Activated naive CD8-positive, alpha-beta T cell treated with anti-CD3 and anti-CD28 coated beads for 36 hours (primary cell): Measurements from ENCODE around the gene ZNF282. TPM values are rescaled to one million over a fixed set of nuclear protein-coding genes. Genes with fewer than 3 reads are reported as not detected.

Experiments used
- DNase-seq: peaks from one replicate; pipeline ENCODE4 v3.0.0; 2021
- H3K27ac Mint-ChIP-seq: one replicate; pipeline ENCODE4 v1.8.0; 2022; ENCODE audit warnings: mild to moderate bottlenecking, moderate library complexity, mixed read lengths
- H3K27me3 Mint-ChIP-seq: one replicate; pipeline ENCODE4 v1.8.0; 2022; ENCODE audit warnings: mild to moderate bottlenecking, mixed read lengths
- H3K36me3 Mint-ChIP-seq: one replicate; pipeline ENCODE4 v1.8.0; 2021; ENCODE audit warnings: mild to moderate bottlenecking, mixed read lengths
- H3K4me1 Mint-ChIP-seq: one replicate; pipeline ENCODE4 v1.8.0; 2021; ENCODE audit warnings: mixed read lengths
- H3K4me3 Mint-ChIP-seq: one replicate; pipeline ENCODE4 v1.8.0; 2022; ENCODE audit warnings: mild to moderate bottlenecking, moderate library complexity, mixed read lengths
- H3K9me3 Mint-ChIP-seq: one replicate; pipeline ENCODE4 v1.8.0; 2022; ENCODE audit warnings: mixed read lengths
- total RNA-seq, 2 experiments: library from RNA; stranded (reverse); gene quantifications; one replicate each; pipeline ENCODE4 v1.2.3, GENCODE V29; 2021

Gene ZNF282
- total RNA-seq, 2 experiments from 2014 or later: 30.7 to 30.8 TPM

DNA sequence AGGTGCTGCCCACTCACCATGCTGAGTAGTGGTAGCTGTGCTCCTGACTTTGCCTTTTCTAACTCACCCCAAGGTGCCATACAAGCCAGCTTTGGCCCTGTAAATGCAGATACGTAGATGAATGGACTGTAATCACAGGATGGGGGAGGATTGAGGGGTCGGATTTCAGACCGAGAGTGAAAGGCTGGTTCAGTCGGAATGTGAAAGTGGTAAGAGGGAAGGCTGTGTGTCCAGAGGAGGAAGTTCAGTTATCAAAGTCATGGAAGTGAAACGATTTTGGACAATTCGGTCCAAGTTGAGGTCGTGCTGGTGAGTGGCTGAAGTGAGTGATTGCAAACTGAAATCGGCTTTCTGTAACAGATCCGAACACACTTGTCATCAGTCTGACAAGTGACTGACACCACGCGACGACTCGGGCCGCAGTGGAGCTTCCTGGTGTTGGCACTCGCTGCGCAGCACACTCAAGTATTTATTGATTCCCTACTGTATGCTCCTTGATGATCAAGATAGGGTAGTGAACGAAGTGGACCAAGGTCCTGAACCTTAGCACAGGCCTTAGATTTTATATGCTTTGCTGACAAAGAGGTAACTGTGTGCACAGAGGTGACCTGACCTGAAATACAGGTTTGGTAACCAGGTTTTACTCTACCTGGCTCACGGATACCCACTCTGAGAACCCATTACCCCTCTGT, 10.5 kb downstream of the ZNF282 start:
- no peak overlapping the region for H3K4me3 Mint-ChIP-seq
- H3K4me1 Mint-ChIP-seq: peaks cover 4% of the 10 kb centered on the region
- no peaks in the 10 kb centered on the region for H3K27me3 Mint-ChIP-seq
- H3K9me3 Mint-ChIP-seq: no peaks in the 10 kb centered on the region
- H3K27ac Mint-ChIP-seq: no peak overlapping the region
- H3K36me3 Mint-ChIP-seq: peaks cover 38% of the 10 kb centered on the region
- DNase-seq: no peak

DNA sequence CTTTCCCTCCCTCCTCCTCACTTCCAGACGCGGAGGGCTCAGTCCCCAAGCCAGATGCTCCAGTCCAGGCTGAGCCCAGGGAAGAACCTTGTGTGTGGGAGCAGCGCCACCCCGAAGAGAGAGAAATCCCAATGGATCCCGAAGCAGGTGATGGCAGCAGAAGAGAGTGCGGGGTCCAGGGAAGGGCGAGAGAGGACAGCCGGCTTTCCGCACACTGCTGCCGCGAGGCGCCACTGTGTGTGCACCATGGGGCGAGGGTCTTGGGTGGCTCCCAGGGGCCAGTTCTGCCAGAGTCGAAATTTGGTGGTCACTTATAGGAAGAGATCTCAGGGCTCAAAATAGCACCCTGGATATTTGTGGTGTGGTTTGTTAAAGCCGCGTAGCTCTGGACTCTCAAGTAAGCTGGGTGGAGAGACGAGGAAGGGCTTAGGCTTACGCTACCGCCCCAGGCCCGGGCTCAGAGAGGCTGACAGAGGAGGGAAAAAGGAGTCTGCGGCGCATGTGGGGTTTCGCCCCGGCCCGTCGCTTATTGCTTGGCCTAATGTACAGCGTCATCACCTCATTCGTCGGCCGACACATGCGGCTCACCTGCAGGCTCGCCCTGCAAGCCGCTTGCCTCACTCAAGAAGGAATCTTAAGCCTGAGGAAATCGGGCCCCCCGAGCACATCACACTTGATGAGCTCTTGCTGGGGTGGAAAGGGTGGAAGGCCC, 12.1 kb downstream of the ZNF282 start:
- H3K27ac Mint-ChIP-seq: no peak overlapping the region

DNA sequence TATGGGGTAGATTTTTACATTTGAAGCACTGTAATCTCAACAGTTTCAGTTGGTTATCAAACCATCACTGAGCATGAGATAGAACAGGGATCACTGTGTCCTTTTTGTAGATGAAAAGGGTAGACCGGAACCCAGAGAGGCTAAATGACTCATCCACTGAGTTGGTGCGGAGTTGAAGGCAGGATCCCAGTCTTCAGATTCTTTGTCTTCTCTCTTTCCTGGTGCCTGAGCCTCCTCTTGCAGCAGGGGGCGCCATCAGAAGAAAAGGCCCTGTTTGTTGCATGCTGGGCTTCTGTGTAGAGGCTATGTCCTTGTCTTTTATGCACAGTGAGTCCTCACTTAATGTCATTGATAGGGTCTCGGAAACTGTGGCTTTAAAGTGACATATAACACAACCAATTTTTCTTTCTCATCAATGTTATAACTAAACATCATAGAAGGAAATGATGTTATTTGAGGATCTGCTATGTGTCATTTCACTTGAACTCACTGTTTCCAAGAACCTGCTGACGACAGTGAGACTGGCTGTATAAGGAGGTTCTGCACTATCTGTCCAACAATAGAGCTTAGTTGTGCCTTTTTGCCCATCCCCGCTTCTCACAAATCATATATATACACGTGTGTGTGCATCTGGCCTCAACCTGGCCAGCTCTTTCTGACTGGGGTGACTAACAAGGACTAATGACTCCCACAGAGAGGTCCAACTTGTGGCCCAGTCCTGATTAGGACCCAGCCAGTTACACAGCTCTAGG, 14.3 kb downstream of the ZNF282 start:
- peak; percentile 57 for DNase-seq
- H3K4me1 Mint-ChIP-seq: peaks cover 4% of the 10 kb centered on the region
- H3K9me3 Mint-ChIP-seq: no peaks in the 10 kb centered on the region
- peak overlapping the region; percentile 40 for H3K27ac Mint-ChIP-seq
- H3K27me3 Mint-ChIP-seq: no peaks in the 10 kb centered on the region
- H3K36me3 Mint-ChIP-seq: peaks cover 25% of the 10 kb centered on the region
- no peak overlapping the region for H3K4me3 Mint-ChIP-seq

More for the DNA sequence above, 12.1 kb downstream of the ZNF282 start:
- no peaks in the 10 kb centered on the region for H3K27me3 Mint-ChIP-seq
- DNase-seq: no peak
- peaks cover 30% of the 10 kb centered on the region for H3K36me3 Mint-ChIP-seq
- H3K9me3 Mint-ChIP-seq: no peaks in the 10 kb centered on the region
- peaks cover 4% of the 10 kb centered on the region for H3K4me1 Mint-ChIP-seq
- no peak overlapping the region for H3K4me3 Mint-ChIP-seq

DNA sequence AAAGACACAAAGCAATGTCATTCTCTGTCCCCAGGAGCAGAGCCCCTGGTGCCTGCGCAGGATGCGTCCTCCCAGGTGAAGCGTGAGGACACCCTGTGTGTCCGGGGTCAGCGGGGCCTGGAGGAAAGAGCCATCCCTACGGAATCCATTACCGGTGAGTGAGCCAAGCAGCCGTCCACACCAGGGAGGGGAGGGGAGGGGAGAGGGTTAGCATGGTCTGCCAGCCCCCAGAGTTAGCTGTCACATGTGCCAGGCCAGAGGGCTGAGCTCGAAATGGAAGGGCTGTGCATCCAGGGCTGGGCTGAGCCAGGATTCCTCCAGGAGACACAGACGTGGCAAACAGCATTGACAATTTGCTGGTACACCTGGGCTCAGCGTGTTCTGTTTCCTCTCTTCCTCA, 15.2 kb downstream of the ZNF282 start:
- H3K36me3 Mint-ChIP-seq: peaks cover 22% of the 10 kb centered on the region
- H3K4me3 Mint-ChIP-seq: no peak overlapping the region
- no peaks in the 10 kb centered on the region for H3K27me3 Mint-ChIP-seq
- no peaks in the 10 kb centered on the region for H3K9me3 Mint-ChIP-seq
- no peak overlapping the region for H3K27ac Mint-ChIP-seq
- peaks cover 4% of the 10 kb centered on the region for H3K4me1 Mint-ChIP-seq
- DNase-seq: no peak

DNA sequence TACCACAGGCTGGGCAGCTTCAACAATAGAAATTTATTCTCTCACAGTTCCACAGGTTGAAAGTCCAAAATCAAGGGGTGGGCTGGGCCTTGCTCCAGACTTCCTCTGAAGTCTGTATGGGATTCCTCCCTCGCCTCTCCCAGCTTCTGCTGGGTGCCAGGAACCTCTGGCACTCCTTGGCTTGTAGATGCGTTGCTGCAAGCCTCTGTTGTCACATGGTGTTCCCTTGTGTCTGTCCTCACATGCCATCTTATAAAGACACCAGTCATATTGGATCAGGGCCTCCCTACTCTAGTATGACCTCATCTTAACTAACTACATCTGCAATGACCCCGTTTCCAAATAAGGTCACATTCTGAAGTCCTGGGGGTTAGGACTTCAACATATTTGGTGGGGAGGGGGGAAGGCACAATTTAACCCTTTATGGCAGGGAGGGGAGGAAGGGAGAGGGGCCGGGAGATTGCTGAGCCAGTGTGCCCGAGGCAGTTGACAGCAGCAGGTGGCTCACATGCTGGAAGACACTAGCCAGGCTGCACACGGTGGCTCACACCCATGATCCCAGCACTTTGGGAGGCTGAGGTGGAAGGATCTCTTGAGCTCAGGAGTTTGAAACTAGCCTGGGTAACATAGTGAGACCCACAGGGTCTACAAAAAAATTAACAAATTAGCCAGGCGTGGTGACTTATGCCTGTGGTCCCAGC, 18.8 kb downstream of the ZNF282 start:
- Mint-ChIP-seq H3K27ac (no peak overlapping the region), H3K4me1 (peaks cover 4% of the 10 kb centered on the region), H3K36me3 (peaks cover 29% of the 10 kb centered on the region), H3K27me3 (no peaks in the 10 kb centered on the region), H3K4me3 (no peak overlapping the region), H3K9me3 (no peaks in the 10 kb centered on the region)
- DNase-seq: no peak

DNA sequence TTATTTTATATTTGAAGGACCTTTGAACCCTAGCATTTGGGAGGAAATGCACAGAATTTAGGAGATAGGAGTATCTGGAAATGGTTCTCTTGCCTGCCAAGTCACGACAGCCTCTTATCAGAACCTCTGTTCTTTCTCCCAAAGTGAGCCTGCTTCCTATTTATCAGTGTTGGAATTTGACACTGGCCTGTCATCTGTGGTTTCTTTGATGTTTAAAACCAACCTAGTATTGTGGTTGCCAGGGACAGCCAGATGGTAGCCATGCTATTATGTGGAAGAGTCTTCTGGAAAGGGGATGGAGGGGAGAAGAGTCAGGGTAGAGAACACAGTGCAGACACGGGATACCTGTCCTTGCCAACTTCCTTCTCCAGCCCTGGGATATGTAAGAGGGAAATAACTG, 21.1 kb downstream of the ZNF282 start:
- H3K4me3 Mint-ChIP-seq: no peak overlapping the region
- H3K4me1 Mint-ChIP-seq: no peaks in the 10 kb centered on the region
- H3K36me3 Mint-ChIP-seq: peaks cover 30% of the 10 kb centered on the region
- DNase-seq: no peak
- no peaks in the 10 kb centered on the region for H3K27me3 Mint-ChIP-seq
- H3K27ac Mint-ChIP-seq: no peak overlapping the region
- no peaks in the 10 kb centered on the region for H3K9me3 Mint-ChIP-seq

DNA sequence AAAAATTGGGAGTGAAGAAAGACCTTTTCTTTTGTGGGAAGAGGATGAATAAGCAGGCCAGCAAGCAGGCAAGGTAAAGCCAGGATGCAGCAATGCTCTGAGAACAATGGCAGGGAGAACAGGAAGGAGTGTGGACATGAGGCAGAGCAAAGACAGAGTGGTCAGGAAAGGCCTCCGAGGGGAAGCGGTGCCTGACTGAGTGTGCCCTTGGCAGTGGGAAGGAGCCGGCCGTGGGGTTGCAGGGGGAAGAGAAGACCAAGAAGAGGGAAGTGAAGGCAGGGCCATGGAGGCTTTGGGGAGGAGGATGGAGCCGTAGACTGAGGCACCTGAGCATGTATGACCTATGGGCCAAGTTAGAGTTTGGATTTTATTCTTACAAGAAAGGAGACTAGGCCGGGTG, 22.2 kb downstream of the ZNF282 start:
- Mint-ChIP-seq H3K4me1 (no peaks in the 10 kb centered on the region), H3K27ac (no peak overlapping the region), H3K27me3 (no peaks in the 10 kb centered on the region), H3K36me3 (peaks cover 38% of the 10 kb centered on the region), H3K9me3 (no peaks in the 10 kb centered on the region), H3K4me3 (no peak overlapping the region)
- no peak for DNase-seq

DNA sequence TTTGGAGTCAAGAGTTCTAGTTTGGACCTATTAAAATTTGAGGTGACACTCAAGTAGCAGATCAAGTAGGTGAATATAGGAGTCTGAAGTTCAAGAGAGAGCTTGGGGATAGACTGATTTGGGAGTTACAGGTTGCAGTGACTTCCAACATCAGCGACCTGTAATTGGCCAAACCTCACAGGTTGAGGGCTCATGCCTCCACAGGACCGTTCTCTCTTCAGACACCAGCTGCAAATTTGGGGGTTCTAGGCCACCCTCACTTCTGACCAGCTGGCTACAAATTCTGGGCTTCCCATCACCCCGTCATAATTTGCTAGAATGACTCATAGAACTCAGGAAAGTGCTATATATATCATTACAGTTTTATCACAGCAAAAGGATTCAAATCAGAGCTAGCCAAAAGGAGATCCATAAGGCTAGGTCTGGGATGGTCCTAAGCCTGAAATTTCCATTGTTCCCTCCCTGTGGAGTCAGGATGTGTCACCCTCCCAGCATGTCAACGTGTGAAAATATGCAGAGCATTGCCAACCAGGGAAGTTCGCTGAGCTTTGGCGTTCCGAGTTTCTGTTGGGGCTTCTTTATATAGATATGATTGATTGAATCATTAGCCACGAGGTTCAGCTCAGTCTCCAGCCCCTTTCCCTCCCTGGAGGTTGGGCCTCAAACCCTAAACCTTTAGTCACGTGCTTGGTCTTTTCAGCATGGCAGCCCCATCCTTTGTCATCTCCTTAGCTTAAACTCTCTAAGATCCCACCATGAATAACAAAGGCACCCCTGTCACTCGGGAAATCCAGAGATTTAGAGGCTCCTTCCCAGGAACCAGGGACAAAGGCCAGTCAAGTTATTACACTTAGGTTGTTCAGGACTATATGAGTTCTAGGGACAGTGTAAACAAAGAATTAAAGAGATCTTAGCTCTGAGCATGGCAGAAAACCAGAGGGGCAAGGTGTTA, 23.4 kb downstream of the ZNF282 start:
- H3K36me3 Mint-ChIP-seq: peaks cover 39% of the 10 kb centered on the region

DNA sequence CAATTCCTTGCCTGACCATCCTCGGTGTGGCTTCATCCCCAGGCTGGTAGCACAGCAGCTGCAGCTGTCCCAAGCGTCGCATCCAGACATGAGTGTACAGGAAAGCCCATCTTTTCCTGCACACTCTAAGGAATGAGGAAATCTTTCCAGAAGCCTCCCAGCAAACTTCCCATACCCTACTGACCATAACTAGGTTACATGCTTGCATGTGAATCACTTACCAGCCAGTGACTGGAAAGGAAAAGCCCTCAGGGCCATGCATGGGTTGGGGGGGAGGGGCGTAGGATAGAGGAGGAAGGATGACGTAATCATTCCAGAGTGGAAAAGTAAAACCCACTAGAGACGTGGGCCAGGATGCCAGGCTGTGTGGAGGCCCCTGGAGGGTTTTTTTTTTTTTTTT, 25.2 kb downstream of the ZNF282 start:
- Mint-ChIP-seq H3K36me3 (peaks cover 40% of the 10 kb centered on the region), H3K4me1 (no peaks in the 10 kb centered on the region), H3K27ac (no peak overlapping the region), H3K27me3 (no peaks in the 10 kb centered on the region), H3K9me3 (no peaks in the 10 kb centered on the region), H3K4me3 (no peak overlapping the region)
- DNase-seq: no peak

More for the DNA sequence above, 23.4 kb downstream of the ZNF282 start:
- Mint-ChIP-seq H3K4me3 (no peak overlapping the region), H3K4me1 (no peaks in the 10 kb centered on the region), H3K27ac (no peak overlapping the region), H3K27me3 (no peaks in the 10 kb centered on the region), H3K9me3 (no peaks in the 10 kb centered on the region)
- DNase-seq: no peak

DNA sequence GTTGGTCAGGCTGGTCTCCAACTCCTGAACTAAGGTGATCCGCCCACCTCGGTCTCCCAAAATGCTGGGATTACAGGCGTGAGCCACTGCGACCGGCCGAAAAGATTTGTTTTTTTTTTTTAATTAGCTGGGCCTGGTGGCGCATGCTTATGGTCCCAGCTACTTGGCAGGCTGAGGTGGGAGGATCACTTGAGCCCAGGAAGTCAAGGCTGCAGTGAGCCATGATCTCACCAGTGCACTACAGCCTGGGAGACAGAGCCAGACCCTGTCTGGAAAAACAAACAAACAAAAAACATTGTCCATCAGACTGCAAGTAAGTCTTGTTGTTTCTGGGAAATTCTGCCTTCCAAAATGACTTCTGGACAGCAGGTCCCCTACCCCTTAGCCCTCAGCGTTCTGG, 27.8 kb downstream of the ZNF282 start:
- H3K27ac Mint-ChIP-seq: no peak overlapping the region
- H3K36me3 Mint-ChIP-seq: peaks cover 37% of the 10 kb centered on the region
- no peaks in the 10 kb centered on the region for H3K9me3 Mint-ChIP-seq

DNA sequence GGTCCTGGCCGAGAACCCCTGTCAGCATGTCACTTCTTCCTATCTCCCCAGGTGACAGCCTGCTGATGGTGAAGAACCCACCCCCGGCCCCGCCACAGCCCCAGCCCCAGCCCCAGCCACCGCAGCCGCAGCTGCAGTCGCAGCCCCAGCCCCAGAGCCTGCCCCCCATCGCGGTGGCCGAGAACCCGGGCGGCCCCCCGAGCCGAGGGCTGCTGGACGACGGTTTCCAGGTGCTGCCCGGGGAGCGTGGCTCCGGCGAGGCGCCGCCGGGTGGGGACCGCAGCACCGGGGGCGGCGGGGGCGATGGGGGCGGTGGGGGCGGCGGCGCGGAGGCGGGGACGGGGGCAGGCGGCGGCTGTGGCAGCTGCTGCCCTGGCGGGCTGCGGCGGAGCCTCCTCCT, 28.4 kb downstream of the ZNF282 start:
- Mint-ChIP-seq H3K27me3 (no peaks in the 10 kb centered on the region), H3K36me3 (peaks cover 36% of the 10 kb centered on the region), H3K27ac (no peak overlapping the region), H3K9me3 (no peaks in the 10 kb centered on the region), H3K4me1 (no peaks in the 10 kb centered on the region), H3K4me3 (no peak overlapping the region)
- DNase-seq: no peak

More for the DNA sequence above, 27.8 kb downstream of the ZNF282 start:
- Mint-ChIP-seq H3K4me3 (no peak overlapping the region), H3K4me1 (no peaks in the 10 kb centered on the region), H3K27me3 (no peaks in the 10 kb centered on the region)
- no peak for DNase-seq

DNA sequence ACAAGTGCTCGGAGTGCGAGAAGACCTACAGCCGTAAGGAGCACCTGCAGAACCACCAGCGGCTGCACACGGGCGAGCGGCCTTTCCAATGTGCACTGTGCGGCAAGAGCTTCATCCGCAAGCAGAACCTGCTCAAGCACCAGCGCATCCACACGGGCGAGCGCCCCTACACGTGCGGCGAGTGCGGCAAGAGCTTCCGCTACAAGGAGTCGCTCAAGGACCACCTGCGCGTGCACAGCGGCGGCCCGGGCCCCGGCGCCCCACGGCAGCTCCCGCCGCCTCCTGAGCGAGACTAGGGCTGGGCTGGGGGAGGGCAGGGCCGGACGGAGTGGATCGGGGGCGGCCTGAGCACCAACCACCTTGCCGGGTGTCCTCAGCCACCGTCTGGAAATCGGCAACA, 29.0 kb downstream of the ZNF282 start:
- H3K27me3 Mint-ChIP-seq: no peaks in the 10 kb centered on the region
- DNase-seq: no peak
- no peak overlapping the region for H3K27ac Mint-ChIP-seq
- no peak overlapping the region for H3K4me3 Mint-ChIP-seq
- H3K36me3 Mint-ChIP-seq: peaks cover 32% of the 10 kb centered on the region
- no peaks in the 10 kb centered on the region for H3K4me1 Mint-ChIP-seq
- H3K9me3 Mint-ChIP-seq: no peaks in the 10 kb centered on the region

DNA sequence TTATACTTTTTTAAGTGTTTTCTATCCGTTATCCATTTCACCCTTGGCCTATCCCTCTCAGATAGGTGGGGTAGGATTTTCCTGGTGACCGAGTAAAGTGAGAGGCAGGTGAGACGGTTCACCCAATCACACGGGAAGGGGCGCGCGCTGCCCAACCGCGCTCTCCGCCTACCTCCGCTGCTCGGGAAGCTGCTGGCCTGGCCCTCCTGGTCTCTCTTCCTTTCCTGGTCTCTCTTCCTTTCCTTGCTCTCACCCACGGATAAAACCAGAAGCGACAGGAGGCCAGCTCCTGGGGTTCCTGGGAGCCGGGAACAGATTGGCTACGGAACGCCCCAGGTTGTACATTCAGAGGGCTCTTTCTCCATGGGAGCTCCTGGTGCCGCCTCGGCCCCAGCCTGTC, 29.8 kb downstream of the ZNF282 start:
- Mint-ChIP-seq H3K4me1 (no peaks in the 10 kb centered on the region), H3K27me3 (peaks cover 4% of the 10 kb centered on the region)

DNA sequence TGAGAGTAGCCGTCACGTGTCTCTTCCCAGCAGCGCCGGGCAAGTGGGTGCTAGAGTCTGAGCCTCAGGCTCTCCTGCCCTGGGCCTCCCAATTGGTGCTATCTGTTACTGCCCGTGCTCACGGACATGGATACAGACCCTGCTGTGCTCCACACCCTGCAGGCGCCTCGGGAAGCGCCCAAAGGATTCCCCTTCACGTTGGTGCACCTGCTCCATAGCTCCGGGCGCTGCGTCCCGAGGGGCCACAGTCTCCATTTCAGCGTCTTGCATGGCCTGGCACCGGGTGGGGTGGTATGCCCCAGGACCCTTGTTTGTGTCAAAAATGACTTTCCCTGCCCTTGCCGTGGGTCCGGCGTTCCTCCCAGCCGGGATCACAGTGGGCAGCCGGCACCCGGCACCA, 30.3 kb downstream of the ZNF282 start:
- Mint-ChIP-seq H3K36me3 (peaks cover 29% of the 10 kb centered on the region), H3K4me1 (no peaks in the 10 kb centered on the region), H3K27ac (no peak overlapping the region), H3K27me3 (peaks cover 4% of the 10 kb centered on the region), H3K9me3 (no peaks in the 10 kb centered on the region), H3K4me3 (no peak overlapping the region)
- DNase-seq: no peak

More for the DNA sequence above, 29.8 kb downstream of the ZNF282 start:
- no peaks in the 10 kb centered on the region for H3K9me3 Mint-ChIP-seq
- no peak overlapping the region for H3K4me3 Mint-ChIP-seq
- peaks cover 29% of the 10 kb centered on the region for H3K36me3 Mint-ChIP-seq
- H3K27ac Mint-ChIP-seq: peak overlapping the region; percentile 34
- no peak for DNase-seq
